Progenitor cell of endocrine pancreas (in vitro differentiated cells): ENCODE results near the gene CSMD2. TPM values are rescaled to one million over a fixed set of nuclear protein-coding genes. Genes with fewer than 3 reads are reported as not detected.

ENCODE experiments used
- DNase-seq: peaks from one replicate; pipeline ENCODE4 v3.0.0; 2021; ENCODE audit warnings: low spot score; ENCODE audit not compliant: unreplicated experiment
- H3K27ac Mint-ChIP-seq: 2 replicates; pipeline ENCODE4 v1.8.0; 2021; ENCODE audit warnings: mild to moderate bottlenecking, moderate library complexity, mixed read lengths
- H3K27me3 Mint-ChIP-seq: 2 replicates; pipeline ENCODE4 v1.8.0; 2021; ENCODE audit warnings: mixed read lengths
- H3K36me3 Mint-ChIP-seq: 2 replicates; pipeline ENCODE4 v1.8.0; 2022; ENCODE audit warnings: mixed read lengths; ENCODE audit not compliant: insufficient read depth
- H3K4me1 Mint-ChIP-seq: 2 replicates; pipeline ENCODE4 v1.8.0; 2021; ENCODE audit warnings: low read depth, mixed read lengths
- H3K4me3 Mint-ChIP-seq: 2 replicates; pipeline ENCODE4 v1.8.0; 2021; ENCODE audit warnings: low read depth, mild to moderate bottlenecking, moderate library complexity, mixed read lengths
- H3K9me3 Mint-ChIP-seq: 2 replicates; pipeline ENCODE4 v1.8.0; 2021; ENCODE audit warnings: low read depth, mixed read lengths
- total RNA-seq: library from RNA; stranded (reverse); gene quantifications from 2 replicates; pipeline ENCODE4 v1.2.1, GENCODE V29; 2021
- TF ChIP-seq, protein P1 (sequence below): fragments of 200-600 bp; sonication (generic); IDR thresholded peaks from one replicate; pipeline ENCODE4 v1.5.0; 2021; ENCODE audit warnings: antibody characterized with exemption, mild to moderate bottlenecking; ENCODE audit not compliant: unreplicated experiment

CSMD2 gene
- total RNA-seq, 1 donor from 2014 or later, result 0.38 TPM

DNA sequence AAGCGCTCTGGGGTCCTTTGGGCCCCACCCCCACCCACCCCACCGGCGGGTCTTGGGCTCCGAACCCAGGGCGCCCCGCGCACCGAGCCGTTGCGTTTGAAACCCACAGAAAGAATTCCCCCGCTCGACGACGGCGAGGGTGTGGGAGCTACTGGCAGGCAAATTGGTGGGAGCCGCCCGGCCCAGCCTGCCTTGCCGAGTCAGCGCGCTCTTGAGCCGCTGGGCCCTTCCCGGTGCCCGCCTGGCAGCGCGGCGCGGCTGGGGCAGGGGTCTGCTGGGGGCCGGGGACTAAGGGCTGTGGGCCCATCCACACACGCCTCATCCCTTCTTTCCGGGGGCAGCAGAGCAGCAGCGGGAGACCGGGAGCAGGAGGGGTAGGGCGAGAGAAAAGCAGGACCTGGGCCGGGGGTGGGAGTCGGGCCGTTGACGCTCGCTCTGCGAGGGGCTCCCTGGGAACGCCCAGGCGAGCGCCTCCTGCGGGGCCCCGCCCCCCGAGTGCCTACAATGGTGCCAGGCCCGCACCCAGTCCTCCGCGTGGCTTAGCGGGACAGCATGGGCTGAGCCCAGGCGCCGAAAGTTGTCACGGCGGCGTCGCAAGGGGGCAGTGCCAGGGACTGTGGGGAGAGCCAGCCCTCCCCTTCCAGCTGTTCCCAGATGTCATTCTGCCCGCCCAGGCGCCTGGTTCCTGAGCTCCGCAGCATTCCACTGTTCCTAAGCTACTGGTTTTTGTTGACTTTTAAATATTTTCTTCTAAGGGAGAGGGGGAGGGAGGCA, 12.0 kb upstream of the CSMD2 start, which contains the start of gene C1orf94:
Gene C1orf94, plus strand, starts transcription at position 78 of the 774 bp plus-strand sequence. CDS start 883 bp downstream, outside the sequence.
- Mint-ChIP-seq H3K9me3 (no peaks in the 10 kb centered on the region), H3K4me1 (no peaks in the 10 kb centered on the region), H3K36me3 (no peaks in the 10 kb centered on the region), H3K27ac (no peak within 1 kb of the TSS), H3K27me3 (peaks cover 55% of the 10 kb centered on the region), H3K4me3 (no peak within 1 kb of the TSS)
- TF ChIP-seq, protein P1, sequence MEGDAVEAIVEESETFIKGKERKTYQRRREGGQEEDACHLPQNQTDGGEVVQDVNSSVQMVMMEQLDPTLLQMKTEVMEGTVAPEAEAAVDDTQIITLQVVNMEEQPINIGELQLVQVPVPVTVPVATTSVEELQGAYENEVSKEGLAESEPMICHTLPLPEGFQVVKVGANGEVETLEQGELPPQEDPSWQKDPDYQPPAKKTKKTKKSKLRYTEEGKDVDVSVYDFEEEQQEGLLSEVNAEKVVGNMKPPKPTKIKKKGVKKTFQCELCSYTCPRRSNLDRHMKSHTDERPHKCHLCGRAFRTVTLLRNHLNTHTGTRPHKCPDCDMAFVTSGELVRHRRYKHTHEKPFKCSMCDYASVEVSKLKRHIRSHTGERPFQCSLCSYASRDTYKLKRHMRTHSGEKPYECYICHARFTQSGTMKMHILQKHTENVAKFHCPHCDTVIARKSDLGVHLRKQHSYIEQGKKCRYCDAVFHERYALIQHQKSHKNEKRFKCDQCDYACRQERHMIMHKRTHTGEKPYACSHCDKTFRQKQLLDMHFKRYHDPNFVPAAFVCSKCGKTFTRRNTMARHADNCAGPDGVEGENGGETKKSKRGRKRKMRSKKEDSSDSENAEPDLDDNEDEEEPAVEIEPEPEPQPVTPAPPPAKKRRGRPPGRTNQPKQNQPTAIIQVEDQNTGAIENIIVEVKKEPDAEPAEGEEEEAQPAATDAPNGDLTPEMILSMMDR, result no peak
- DNase-seq, result no peak

DNA sequence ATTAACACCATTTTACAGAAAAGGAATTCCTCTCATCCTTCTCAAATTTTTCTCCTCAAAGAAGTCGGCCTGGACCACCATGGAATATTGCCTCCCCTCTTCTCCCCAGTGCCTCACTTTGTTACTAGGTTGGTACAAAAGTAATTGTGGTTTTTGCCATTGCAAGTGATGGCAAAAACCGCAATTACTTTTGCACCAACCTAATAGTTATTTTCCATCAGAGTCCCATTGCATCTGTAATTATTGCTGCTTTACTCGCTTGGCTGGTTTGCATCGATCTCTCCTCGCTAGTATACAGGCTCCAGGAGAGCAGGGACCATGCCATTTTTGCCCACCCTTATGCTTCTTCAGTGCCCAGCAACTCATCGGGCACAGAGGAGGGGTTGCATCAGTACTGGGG, 10.7 kb upstream of the CSMD2 start:
- DNase-seq, result no peak
- Mint-ChIP-seq H3K4me3 (no peak overlapping the region), H3K27ac (no peak overlapping the region), H3K36me3 (no peaks in the 10 kb centered on the region), H3K4me1 (no peaks in the 10 kb centered on the region), H3K9me3 (no peaks in the 10 kb centered on the region), H3K27me3 (peaks cover 58% of the 10 kb centered on the region)
- TF ChIP-seq, protein P1, result no peak

DNA sequence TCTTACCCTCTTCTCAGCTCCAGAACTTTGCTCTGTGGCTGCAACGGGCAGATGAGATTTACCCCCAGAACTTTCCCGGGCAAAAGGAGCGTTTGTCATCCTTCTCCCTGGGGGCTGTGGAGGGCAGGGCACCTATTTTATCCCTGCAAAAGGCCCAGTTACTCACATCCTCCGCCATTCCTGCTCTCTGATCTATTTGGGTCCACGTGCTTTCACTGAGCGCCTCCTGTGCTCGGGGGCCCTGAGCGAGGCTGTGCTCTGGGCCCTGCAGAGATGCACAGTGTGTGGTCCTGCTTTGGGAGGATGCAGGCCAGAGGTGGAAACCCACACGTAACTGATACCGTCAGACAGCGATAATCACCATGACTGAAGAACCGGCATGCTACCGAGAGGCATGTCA, 2.4 kb upstream of the CSMD2 start:
- H3K27ac Mint-ChIP-seq, result no peak overlapping the region
- H3K9me3 Mint-ChIP-seq, result no peaks in the 10 kb centered on the region
- H3K27me3 Mint-ChIP-seq, result peaks cover 88% of the 10 kb centered on the region
- TF ChIP-seq, protein P1, result no peak
- H3K4me1 Mint-ChIP-seq, result peaks cover 11% of the 10 kb centered on the region
- no peaks in the 10 kb centered on the region for H3K36me3 Mint-ChIP-seq
- no peak overlapping the region for H3K4me3 Mint-ChIP-seq
- DNase-seq, result no peak

DNA sequence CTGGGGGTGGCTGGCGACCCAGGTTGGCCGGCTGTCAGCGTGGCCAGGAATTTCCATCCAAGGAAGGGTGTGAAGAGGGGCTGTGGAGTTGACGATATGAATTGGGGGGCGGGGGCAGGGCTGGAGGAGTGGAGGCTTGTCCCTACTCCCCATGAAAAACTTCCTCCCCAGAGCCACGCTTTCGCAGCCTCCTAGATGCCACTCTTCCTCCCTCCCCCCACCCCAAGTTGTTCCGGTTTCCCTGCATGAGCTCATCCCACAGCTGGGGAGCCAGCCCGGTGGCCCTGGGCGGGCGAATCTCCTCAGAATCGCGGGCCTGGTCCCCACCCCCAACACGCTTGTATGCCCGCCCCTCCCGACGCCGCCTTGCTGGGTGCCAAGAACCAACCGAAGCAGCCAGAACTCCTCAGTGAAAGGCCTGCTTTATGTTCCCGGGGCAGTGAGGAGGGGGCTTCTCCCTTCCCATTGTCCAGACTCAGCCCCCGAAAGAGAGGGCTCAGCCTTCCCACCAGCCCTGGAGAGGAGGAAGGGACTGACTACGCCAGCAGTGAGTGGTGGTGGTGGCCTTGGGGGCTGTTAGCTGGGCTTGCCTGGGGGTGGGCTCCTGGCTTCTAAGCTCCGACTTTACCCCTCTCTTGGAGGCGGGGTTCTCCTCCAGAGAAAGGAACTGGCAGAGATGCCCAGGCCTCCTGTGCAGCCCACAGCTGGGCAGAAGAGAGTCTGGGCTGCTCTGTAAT, 1.8 kb upstream of the CSMD2 start:
- H3K27me3 Mint-ChIP-seq, result peaks cover 86% of the 10 kb centered on the region
- H3K27ac Mint-ChIP-seq, result no peak overlapping the region
- H3K9me3 Mint-ChIP-seq, result no peaks in the 10 kb centered on the region
- no peaks in the 10 kb centered on the region for H3K36me3 Mint-ChIP-seq
- TF ChIP-seq, protein P1, result no peak
- H3K4me3 Mint-ChIP-seq, result no peak overlapping the region
- no peak for DNase-seq
- peaks cover 11% of the 10 kb centered on the region for H3K4me1 Mint-ChIP-seq

DNA sequence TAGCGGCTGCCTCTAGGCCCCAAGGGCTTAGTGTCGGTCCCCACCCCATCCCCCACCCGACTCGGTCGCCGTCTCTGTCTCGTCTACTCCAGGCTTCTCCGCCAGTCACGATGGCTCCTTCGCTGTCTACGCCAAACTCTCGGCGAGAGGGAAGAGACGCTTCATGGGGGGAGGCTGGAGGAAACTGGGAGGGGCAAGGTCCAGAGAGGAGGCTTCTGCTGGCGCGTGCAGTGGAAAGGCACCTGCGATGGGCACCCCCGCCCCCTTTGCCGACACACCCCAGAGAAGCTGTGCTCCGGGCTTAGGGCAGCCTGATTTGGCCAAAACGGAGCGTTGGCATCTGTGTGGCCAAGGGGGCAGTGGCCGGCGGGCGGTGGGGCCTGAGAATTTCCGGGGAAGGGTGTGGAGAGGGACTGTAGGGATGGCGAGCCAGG, 1.2 kb upstream of the CSMD2 start:
- no peaks in the 10 kb centered on the region for H3K36me3 Mint-ChIP-seq
- peaks cover 11% of the 10 kb centered on the region for H3K4me1 Mint-ChIP-seq
- H3K27ac Mint-ChIP-seq, result no peak overlapping the region
- no peaks in the 10 kb centered on the region for H3K9me3 Mint-ChIP-seq
- H3K27me3 Mint-ChIP-seq, result peaks cover 86% of the 10 kb centered on the region
- no peak for DNase-seq
- TF ChIP-seq, protein P1, result no peak
- peak overlapping the region; percentile 37 for H3K4me3 Mint-ChIP-seq
